Endothelial cell of umbilical vein (primary cell): ENCODE data around the gene TUBB4A.

Source experiments
- EZH2 ChIP-seq: IDR thresholded peaks from 2 replicates; pipeline ENCODE4 v1.6.1; 2012; ENCODE audit warnings: borderline replicate concordance, low read depth, mild to moderate bottlenecking, moderate library complexity, low read length, inconsistent platforms; ENCODE audit not compliant: severe bottlenecking
- POLR2A ChIP-seq: IDR thresholded peaks from 2 replicates; pipeline ENCODE4 v1.6.1; 2012; ENCODE audit warnings: low read depth, mild to moderate bottlenecking, control low read depth, low read length
- POLR2AphosphoS5 ChIP-seq: IDR thresholded peaks from 2 replicates; pipeline ENCODE4 v1.6.1; 2012; ENCODE audit warnings: low read depth, mild to moderate bottlenecking, control low read depth, low read length, moderate library complexity; ENCODE audit not compliant: insufficient read depth
- TF ChIP-seq, protein P1 (sequence below), 2 donors: IDR thresholded peaks; 1 replicate in 1 of 2; 2 replicates in 1 of 2; pipeline ENCODE4 v1.5.1; 2011; ENCODE audit warnings: low read length in 2 of 2, mild to moderate bottlenecking in 2 of 2, moderate library complexity in 2 of 2, control low read depth in 1 of 2, inconsistent platforms in 1 of 2, low read depth in 1 of 2; ENCODE audit not compliant: insufficient read depth in 1 of 2; ENCODE audit errors: extremely low read depth in 1 of 2

- TF ChIP-seq POLR2AphosphoS5 = no peak
- TF ChIP-seq, protein P1, sequence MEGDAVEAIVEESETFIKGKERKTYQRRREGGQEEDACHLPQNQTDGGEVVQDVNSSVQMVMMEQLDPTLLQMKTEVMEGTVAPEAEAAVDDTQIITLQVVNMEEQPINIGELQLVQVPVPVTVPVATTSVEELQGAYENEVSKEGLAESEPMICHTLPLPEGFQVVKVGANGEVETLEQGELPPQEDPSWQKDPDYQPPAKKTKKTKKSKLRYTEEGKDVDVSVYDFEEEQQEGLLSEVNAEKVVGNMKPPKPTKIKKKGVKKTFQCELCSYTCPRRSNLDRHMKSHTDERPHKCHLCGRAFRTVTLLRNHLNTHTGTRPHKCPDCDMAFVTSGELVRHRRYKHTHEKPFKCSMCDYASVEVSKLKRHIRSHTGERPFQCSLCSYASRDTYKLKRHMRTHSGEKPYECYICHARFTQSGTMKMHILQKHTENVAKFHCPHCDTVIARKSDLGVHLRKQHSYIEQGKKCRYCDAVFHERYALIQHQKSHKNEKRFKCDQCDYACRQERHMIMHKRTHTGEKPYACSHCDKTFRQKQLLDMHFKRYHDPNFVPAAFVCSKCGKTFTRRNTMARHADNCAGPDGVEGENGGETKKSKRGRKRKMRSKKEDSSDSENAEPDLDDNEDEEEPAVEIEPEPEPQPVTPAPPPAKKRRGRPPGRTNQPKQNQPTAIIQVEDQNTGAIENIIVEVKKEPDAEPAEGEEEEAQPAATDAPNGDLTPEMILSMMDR (IDR thresholded peaks at IDR 0.05; ENCODE audit: extremely low read depth in 1 of 2, insufficient read depth in 1 of 2, low read depth in 1 of 2, low read length in 2 of 2) = no peak
- TF ChIP-seq EZH2 = no peak
- TF ChIP-seq POLR2A = no peak
Observed at GRCh38 chr19:6499052-6499790, 2.9 kb downstream of the TUBB4A start.
